22Rv1 (cell line): Measurements from ENCODE around the gene NID1.
"Not testable (repeated sequence)": the region's sequence is repeated elsewhere in the genome, so short reads cannot be mapped to it uniquely, and the experiment has no call there.

Source experiments
- H3K27ac ChIP-seq: fragments of 450-650 bp; 2 replicates; pipeline ENCODE4 v1.5.1; 2017
- CTCF ChIP-seq: fragments of 450-650 bp; IDR thresholded peaks from 2 replicates; pipeline ENCODE4 v1.5.1; 2017; ENCODE audit warnings: mild to moderate bottlenecking
- ZFX ChIP-seq: fragments of 450-650 bp; IDR thresholded peaks from 2 replicates; pipeline ENCODE4 v1.6.1; 2017; ENCODE audit warnings: antibody characterized with exemption, borderline replicate concordance

Gene NID1

GRCh38 chr1:236081546-236082227 is 16.8 kb upstream of the NID1 start:
- no peak for TF ChIP-seq CTCF
- TF ChIP-seq ZFX, result no peak
- H3K27ac ChIP-seq, result no peak overlapping the region

GRCh38 chr1:236079703-236080102 is 14.8 kb upstream of the NID1 start:
- no peak overlapping the region for H3K27ac ChIP-seq
- no peak for TF ChIP-seq ZFX
- TF ChIP-seq CTCF, result no peak

- no peak overlapping the region for H3K27ac ChIP-seq
- TF ChIP-seq CTCF, result no peak
- TF ChIP-seq ZFX, result no peak
Measured at GRCh38 chr1:236078993-236079392, 14.1 kb upstream of the NID1 start.

GRCh38 chr1:236078077-236078476 is 13.2 kb upstream of the NID1 start:
- not testable (repeated sequence) for H3K27ac ChIP-seq

- TF ChIP-seq ZFX (no peak), CTCF (no peak)
- no peak overlapping the region for H3K27ac ChIP-seq
Measured at GRCh38 chr1:236075848-236076247, 11.0 kb upstream of the NID1 start.

GRCh38 chr1:236073307-236073897 is 8.5 kb upstream of the NID1 start:
- no peak overlapping the region for H3K27ac ChIP-seq
- TF ChIP-seq ZFX (no peak), CTCF (no peak)

GRCh38 chr1:236072001-236072400 is 7.1 kb upstream of the NID1 start:
- TF ChIP-seq ZFX, result no peak
- TF ChIP-seq CTCF, result no peak
- no peak overlapping the region for H3K27ac ChIP-seq

- H3K27ac ChIP-seq, result no peak overlapping the region
- TF ChIP-seq CTCF (no peak), ZFX (no peak)
Measured at GRCh38 chr1:236070753-236071152, 5.9 kb upstream of the NID1 start.
